MM.1S (cell line): ENCODE results near the gene TXNDC11.

ENCODE experiments used
- CTCF ChIP-seq: fragments of 300-600 bp; sonication (generic); IDR thresholded peaks from 2 replicates; pipeline ENCODE4 v1.5.1; 2016; ENCODE audit warnings: antibody characterized with exemption, low read length, mixed read lengths
- EZH2 ChIP-seq: fragments of 300-600 bp; sonication (generic); optimal IDR thresholded peaks from 2 replicates; pipeline ENCODE3; 2017; ENCODE audit warnings: low read depth, mild to moderate bottlenecking, antibody characterized with exemption, low read length, mixed read lengths
- EZH2phosphoT487 ChIP-seq: fragments of 300-600 bp; sonication (generic); IDR thresholded peaks from 2 replicates; pipeline ENCODE4 v1.6.1; 2018; ENCODE audit warnings: antibody characterized with exemption, low read length

DNA sequence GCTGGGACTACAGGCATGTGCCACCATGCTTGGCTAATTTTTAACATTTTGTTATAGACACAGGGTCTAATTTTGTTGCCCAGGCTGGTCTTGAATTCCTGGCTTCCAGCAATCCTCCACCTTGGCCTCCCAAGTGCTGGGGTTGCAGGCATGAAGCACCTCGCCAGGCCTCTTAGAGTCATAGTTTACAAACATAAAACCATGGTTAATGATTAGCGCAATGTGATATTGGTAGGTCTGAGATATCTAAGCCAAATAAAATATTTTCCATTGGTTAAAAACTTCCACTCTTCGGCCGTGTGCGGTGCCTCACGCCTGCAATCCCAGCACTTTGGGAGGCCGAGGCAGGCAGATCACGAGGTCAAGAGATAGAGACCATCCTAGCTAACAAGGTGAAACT is 16.6 kb downstream of the TXNDC11 start:
- TF ChIP-seq CTCF (no peak), EZH2phosphoT487 (no peak), EZH2 (no peak)
